Measurements from ENCODE around the gene NEFH. TPM values are rescaled to one million over a fixed set of nuclear protein-coding genes. Genes with fewer than 3 reads are reported as not detected.

The NEFH gene
- total RNA-seq, 1 donor from 2014 or later: 0.32 TPM

DNA sequence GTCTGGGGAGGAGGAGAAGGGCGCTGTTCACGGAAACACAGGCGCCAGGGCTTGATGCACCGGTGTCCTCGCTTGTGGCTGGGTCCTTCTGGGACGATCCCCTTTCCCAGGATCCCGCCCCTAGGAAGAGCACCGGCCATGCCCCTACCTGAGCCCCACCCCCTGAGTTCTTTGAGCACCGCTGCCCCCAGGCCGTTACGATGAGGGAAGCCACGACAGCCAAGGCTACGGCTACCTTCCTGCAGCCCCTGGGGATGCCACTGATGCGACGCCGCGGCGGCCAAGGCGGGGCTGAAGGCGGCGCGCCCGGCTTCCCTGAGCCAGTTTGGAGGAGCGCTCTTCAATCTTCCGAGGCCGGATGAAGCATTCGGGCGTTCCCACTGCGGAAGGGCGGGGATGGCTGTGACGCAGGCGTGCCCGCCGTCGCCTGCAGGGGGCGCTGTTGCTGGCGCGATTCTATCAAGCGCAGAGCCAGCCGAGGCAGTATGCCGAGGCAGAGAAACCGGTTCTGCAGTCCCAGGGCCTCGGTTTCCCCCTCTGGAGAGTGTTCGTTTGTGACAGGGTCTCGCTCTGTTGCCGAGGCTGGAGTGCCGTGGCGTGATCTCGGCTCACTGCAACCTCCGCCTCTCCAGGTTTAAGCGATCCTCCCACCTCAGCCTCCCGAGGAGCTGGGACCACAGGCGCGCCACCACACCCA, 9.7 kb upstream of the NEFH start:
- no peaks in the 10 kb centered on the region for H3K9me3 ChIP-seq
- peaks cover 0 to 7% of the 10 kb centered on the region in 2 donors for H3K4me1 ChIP-seq
- H3K4me3 ChIP-seq: peak overlapping the region; percentile 4 to 49
- TF ChIP-seq, protein P1, sequence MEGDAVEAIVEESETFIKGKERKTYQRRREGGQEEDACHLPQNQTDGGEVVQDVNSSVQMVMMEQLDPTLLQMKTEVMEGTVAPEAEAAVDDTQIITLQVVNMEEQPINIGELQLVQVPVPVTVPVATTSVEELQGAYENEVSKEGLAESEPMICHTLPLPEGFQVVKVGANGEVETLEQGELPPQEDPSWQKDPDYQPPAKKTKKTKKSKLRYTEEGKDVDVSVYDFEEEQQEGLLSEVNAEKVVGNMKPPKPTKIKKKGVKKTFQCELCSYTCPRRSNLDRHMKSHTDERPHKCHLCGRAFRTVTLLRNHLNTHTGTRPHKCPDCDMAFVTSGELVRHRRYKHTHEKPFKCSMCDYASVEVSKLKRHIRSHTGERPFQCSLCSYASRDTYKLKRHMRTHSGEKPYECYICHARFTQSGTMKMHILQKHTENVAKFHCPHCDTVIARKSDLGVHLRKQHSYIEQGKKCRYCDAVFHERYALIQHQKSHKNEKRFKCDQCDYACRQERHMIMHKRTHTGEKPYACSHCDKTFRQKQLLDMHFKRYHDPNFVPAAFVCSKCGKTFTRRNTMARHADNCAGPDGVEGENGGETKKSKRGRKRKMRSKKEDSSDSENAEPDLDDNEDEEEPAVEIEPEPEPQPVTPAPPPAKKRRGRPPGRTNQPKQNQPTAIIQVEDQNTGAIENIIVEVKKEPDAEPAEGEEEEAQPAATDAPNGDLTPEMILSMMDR (IDR thresholded peaks at IDR 0.05): peak; percentile 40 to 74 (median 71)
- H3K27ac ChIP-seq: no peak overlapping the region
- peak in 1 of 2 donors; percentile 66 for DNase-seq (ENCODE audit: low spot score in 2 of 2)
- H3K27me3 ChIP-seq: peaks cover 3% of the 10 kb centered on the region
- no peaks in the 10 kb centered on the region for H3K36me3 ChIP-seq
- intact Hi-C loops (cut with DNase I): no loop called here

DNA sequence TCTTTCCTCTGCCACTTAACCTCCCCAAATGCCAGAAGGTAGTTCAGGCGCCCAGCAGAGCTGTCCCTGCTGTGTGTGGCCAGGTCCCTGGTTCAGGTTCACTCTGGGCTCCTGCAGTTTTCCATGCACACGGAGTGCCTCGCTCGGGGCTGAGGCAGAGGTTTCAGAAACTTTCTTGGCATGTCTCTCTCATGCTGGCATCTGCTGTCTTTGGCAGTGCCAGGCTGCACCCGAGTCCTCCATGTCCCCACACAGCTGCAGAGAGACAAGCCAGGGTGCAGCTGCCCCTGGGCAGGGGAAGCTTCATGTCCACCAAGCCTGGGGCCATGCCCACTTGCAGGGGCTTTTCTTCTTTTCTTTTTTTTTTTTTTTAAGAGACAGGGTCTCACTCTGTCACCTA, 7.0 kb upstream of the NEFH start:
- Histone ChIP-seq H3K9me3 (no peaks in the 10 kb centered on the region), H3K27ac (no peak overlapping the region), H3K27me3 (peaks cover 3% of the 10 kb centered on the region), H3K4me3 (no peak overlapping the region), H3K4me1 (peaks cover 0 to 7% of the 10 kb centered on the region in 2 donors), H3K36me3 (no peaks in the 10 kb centered on the region)
- TF ChIP-seq, protein P1 (IDR thresholded peaks at IDR 0.05): no peak
- DNase-seq (ENCODE audit: low spot score in 2 of 2): no peak
- intact Hi-C loops (cut with DNase I): no loop called here

DNA sequence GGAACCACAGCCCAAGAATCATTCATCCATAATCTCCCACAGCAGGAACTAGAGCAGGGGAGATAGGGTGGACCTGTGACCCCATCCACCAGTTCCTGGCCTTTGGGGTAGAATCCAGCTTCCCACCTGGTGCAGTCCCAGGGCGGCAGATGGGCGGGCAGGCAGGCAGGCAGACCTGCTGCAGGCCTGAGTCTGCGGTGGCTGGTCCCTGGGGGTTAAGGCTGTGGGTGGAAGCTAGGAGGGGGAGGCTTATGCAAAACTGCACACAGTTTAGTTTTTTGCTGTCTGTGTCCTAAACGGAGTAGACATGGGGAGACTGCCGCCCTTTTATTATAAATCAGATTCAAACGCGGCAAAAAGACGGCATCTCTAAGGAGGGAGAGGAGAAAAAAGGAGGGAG, 4.5 kb upstream of the NEFH start:
- H3K36me3 ChIP-seq: no peaks in the 10 kb centered on the region
- no peak for DNase-seq (ENCODE audit: low spot score in 2 of 2)
- intact Hi-C loops (cut with DNase I): no loop called here
- H3K4me1 ChIP-seq: peaks cover 1 to 4% of the 10 kb centered on the region in 2 donors
- no peak overlapping the region for H3K4me3 ChIP-seq
- TF ChIP-seq, protein P1 (IDR thresholded peaks at IDR 0.05): no peak
- H3K9me3 ChIP-seq: no peaks in the 10 kb centered on the region
- H3K27ac ChIP-seq: no peak overlapping the region
- peaks cover 3% of the 10 kb centered on the region for H3K27me3 ChIP-seq

DNA sequence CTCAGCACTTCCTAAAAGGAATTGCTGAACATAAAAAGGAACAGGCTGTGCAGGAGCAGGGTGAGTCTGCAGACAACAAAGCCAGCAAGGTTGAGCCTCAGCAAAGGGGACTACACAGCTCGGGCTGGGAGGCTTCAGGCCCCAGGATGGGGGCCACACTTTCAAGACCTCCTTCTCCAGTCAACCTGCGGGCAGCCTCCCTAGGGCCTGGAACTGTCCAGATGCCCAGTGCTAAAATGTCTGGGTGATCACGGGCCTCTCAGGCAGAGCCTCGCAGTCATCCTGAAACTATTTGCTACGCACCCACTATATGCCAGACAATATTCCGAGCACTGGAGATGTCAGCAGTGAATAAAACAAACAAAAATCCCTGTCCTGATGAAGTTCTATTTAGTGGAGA, 3.9 kb upstream of the NEFH start:
- intact Hi-C loops (cut with DNase I): no loop called here
- no peaks in the 10 kb centered on the region for H3K9me3 ChIP-seq
- no peaks in the 10 kb centered on the region for H3K36me3 ChIP-seq
- H3K27me3 ChIP-seq: peaks cover 7% of the 10 kb centered on the region
- no peak overlapping the region for H3K4me3 ChIP-seq
- no peak for DNase-seq (ENCODE audit: low spot score in 2 of 2)
- TF ChIP-seq, protein P1 (IDR thresholded peaks at IDR 0.05): no peak
- no peak overlapping the region for H3K27ac ChIP-seq
- H3K4me1 ChIP-seq: peaks cover 2 to 6% of the 10 kb centered on the region in 2 donors

DNA sequence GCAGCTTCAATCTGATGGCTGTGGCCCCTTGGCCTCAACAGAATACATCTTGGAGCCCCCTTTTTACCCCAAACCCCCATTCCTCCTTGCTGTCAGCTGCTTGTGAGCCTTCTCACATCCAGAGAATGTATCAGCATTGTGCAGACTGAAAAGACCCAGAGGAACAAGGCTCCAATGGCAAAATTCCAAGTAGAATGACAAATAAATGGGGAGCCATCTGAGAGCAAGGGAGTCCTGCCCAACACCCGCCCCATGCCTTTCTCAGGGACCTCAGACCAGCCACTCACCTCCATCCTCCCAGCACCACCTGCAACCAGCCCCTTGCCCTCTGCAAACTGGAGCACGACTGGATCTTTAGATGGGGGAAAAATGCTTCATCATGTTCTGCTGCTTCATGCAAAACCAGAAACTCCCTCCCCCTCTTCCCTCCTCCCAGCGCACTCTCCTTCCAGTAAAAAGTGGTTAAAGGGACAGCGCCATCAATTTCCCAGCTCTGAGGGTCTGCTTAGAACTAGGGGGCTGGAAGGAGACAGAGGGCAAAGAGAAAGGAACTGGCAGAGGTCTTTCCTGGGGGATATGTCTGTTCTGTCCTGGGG, 2.2 kb upstream of the NEFH start:
- TF ChIP-seq, protein P1 (IDR thresholded peaks at IDR 0.05): no peak
- no peak for DNase-seq (ENCODE audit: low spot score in 2 of 2)
- Histone ChIP-seq H3K9me3 (no peaks in the 10 kb centered on the region), H3K4me3 (no peak overlapping the region), H3K27me3 (peaks cover 7% of the 10 kb centered on the region), H3K36me3 (no peaks in the 10 kb centered on the region), H3K27ac (no peak overlapping the region), H3K4me1 (peaks cover 2 to 6% of the 10 kb centered on the region in 2 donors)
- intact Hi-C loops (cut with DNase I): no loop called here

Measured in ascending aorta (tissue), 2 donors.